HL-60/S4 treated with retinoic acid at 250 ng/mL for 4 days and 3 days (cell line): Measurements from ENCODE around the gene FAM47E.

ENCODE experiments used
- in situ Hi-C: fragments of 300-500 bp; cut with MboI; formaldehyde crosslinking; loops from 2 replicates; pipeline ENCODE4 v1.7.0; 2022; ENCODE audit warnings: low sequenced_read_pairs

The FAM47E gene

GRCh38 chr4:76298227-76298626 lies 46.7 kb downstream of the FAM47E start:
- in situ Hi-C loops = no loop called here

- in situ Hi-C loops = no loop called here
Observed at GRCh38 chr4:76300012-76300411, 48.5 kb downstream of the FAM47E start.

- in situ Hi-C loops = no loop called here
Observed at GRCh38 chr4:76301068-76301774, 49.7 kb downstream of the FAM47E start.

- in situ Hi-C loops = no loop called here
Observed at GRCh38 chr4:76301775-76302162, 50.2 kb downstream of the FAM47E start.

GRCh38 chr4:76302826-76303438 lies 51.4 kb downstream of the FAM47E start:
- in situ Hi-C loops = no loop called here

GRCh38 chr4:76305033-76305687 lies 53.6 kb downstream of the FAM47E start:
- in situ Hi-C loops = no loop called here

- in situ Hi-C loops = no loop called here
Observed at GRCh38 chr4:76305971-76306881, 54.7 kb downstream of the FAM47E start, which contains the start of gene STBD1. TSS of gene STBD1 (plus strand) at chr4:76306733. CDS start at chr4:76306770, 37 bp downstream.

- in situ Hi-C loops = no loop called here
Observed at GRCh38 chr4:76306882-76307659, 55.5 kb downstream of the FAM47E start.

GRCh38 chr4:76307660-76308014 lies 56.1 kb downstream of the FAM47E start:
- in situ Hi-C loops = no loop called here

GRCh38 chr4:76308548-76308947 lies 57.0 kb downstream of the FAM47E start:
- in situ Hi-C loops = no loop called here

- in situ Hi-C loops = no loop called here
Observed at GRCh38 chr4:76309939-76310550, 58.5 kb downstream of the FAM47E start.

GRCh38 chr4:76310683-76311082 lies 59.2 kb downstream of the FAM47E start:
- in situ Hi-C loops = no loop called here

GRCh38 chr4:76311896-76312331 lies 60.4 kb downstream of the FAM47E start:
- in situ Hi-C loops = no loop called here

- in situ Hi-C loops = no loop called here
Observed at GRCh38 chr4:76312457-76312856, 60.9 kb downstream of the FAM47E start.

GRCh38 chr4:76313547-76313946 lies 62.0 kb downstream of the FAM47E start:
- in situ Hi-C loops = no loop called here

- in situ Hi-C loops = no loop called here
Observed at GRCh38 chr4:76315267-76315918, 63.9 kb downstream of the FAM47E start.

- in situ Hi-C loops = no loop called here
Observed at GRCh38 chr4:76316131-76316530, 64.6 kb downstream of the FAM47E start.

- in situ Hi-C loops = no loop called here
Observed at GRCh38 chr4:76322236-76322635, 70.7 kb downstream of the FAM47E start.

GRCh38 chr4:76325072-76325471 lies 73.6 kb downstream of the FAM47E start:
- in situ Hi-C loops = no loop called here
